Activated CD4-positive, alpha-beta T cell treated with anti-CD3 and anti-CD28 coated beads, Interleukin-2, amount 10 ng/mL, durations not matched to agents 24 days and 14 days (primary cell): ENCODE measurements around the gene EXOC4. TPM values are rescaled to one million over a fixed set of nuclear protein-coding genes. Genes with fewer than 3 reads are reported as not detected.

ENCODE experiments used
- DNase-seq: peaks from one replicate; pipeline ENCODE4 v3.0.0; 2022
- H3K27ac Mint-ChIP-seq: one replicate; pipeline ENCODE4 v1.8.0; 2022; ENCODE audit warnings: mild to moderate bottlenecking, mixed read lengths
- H3K27me3 Mint-ChIP-seq: one replicate; pipeline ENCODE4 v1.8.0; 2022; ENCODE audit warnings: mixed read lengths
- H3K36me3 Mint-ChIP-seq: one replicate; pipeline ENCODE4 v1.8.0; 2022; ENCODE audit warnings: low read depth, mild to moderate bottlenecking, mixed read lengths
- H3K4me1 Mint-ChIP-seq: one replicate; pipeline ENCODE4 v1.8.0; 2021; ENCODE audit warnings: mixed read lengths
- H3K4me3 Mint-ChIP-seq: one replicate; pipeline ENCODE4 v1.8.0; 2022; ENCODE audit warnings: mild to moderate bottlenecking, moderate library complexity, mixed read lengths
- H3K9me3 Mint-ChIP-seq: one replicate; pipeline ENCODE4 v1.8.0; 2021; ENCODE audit warnings: mixed read lengths
- intact Hi-C: fragments of 100-400 bp; cut with micrococcal nuclease; formaldehyde crosslinking; loops from one replicate; pipeline ENCODE4 v1.15.1; 2023
- total RNA-seq: library from RNA; stranded (reverse); gene quantifications from 2 replicates; pipeline ENCODE4 v1.2.3, GENCODE V29; 2022

Gene EXOC4
- total RNA-seq, 1 donor from 2014 or later: 53.0 TPM

DNA sequence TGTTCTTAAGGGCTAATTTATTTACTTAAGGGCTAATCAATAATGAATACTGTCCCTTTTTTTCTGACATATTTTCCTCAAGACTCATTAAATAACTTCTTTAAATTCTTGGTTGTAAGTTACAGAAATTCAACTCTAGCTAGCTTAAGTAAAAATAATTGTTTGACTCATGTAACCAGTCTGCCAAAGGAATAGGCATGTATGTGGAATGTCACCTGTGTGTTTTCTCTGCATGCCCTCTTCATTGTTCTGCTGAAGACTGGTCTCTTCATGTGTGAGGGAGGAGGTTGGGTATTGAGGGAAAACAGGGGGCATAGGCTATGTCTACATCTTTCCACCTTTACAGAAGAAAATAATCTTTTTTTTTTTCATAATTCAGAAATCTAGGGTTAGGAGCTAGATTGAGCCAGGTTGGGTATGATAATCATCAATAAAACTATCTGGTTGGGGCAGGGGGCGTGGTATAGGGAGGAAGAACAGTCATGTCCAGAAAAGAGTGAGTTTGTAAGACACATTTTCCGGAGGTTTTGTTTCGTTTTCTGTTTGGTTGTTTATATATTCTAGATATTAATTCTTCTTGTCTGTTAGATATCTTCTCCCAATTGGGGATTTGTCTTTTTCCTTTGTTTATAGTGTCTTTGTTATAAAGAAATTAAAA, 37.9 kb downstream of the EXOC4 start:
- no peaks in the 10 kb centered on the region for H3K9me3 Mint-ChIP-seq
- no peak overlapping the region for H3K4me3 Mint-ChIP-seq
- intact Hi-C loops: no loop called here
- no peaks in the 10 kb centered on the region for H3K27me3 Mint-ChIP-seq
- no peak overlapping the region for H3K27ac Mint-ChIP-seq
- DNase-seq: no peak
- no peaks in the 10 kb centered on the region for H3K4me1 Mint-ChIP-seq
- H3K36me3 Mint-ChIP-seq: peaks cover 21% of the 10 kb centered on the region

DNA sequence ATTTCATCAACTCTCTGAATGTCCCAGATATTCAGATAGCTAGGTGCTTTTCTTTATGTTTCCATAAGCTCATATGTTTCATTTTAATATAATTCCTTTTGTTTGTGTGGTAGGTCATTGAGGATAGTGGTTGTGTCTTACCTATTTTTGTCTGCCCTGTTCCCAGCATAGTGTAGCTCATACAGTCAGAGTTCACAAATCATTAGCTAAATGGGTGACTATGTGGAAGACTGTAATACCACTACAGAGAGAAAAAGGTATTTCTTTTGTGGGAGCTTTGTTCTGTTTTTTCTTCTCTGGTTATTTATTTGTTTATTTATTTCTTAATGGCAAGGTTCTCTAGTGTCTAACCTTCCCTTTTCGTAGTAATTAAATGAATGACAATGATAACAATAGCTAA, 39.8 kb downstream of the EXOC4 start:
- peaks cover 19% of the 10 kb centered on the region for H3K36me3 Mint-ChIP-seq
- DNase-seq: no peak

DNA sequence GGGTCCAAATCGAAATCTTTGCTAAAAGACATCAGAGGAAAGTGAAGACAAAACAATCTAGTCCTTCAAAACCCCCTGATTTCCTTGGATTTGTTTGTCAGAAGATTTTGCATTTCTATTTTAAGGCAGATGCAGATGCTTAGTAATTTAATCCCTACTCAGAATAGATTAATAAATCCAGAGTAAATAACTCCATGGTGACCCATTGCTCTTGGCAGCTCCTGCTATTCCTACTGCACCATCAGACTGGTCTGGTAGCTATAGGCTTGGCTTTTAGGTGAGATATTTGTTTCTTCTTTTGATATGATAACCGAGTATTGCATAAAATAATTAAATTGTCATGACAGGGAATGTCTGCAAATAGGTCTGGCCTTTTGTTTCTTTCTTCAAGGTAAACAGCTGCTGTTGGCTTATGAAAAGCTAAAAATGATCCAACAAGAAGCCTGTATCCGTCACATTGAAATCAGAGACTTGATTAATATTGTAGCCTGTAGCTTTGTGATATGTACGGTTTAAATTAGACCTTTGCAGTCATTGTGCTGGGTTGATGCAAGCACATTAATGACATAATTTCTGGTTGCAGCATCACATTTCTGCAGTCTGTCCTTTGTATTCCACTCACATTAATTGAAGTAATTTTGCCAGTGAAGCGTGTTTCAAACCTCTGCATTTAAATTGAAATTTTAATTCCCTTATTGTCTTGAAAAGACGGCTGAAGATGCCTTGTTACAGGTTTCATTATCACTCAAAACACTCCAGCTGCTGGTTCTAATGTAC, 40.7 kb downstream of the EXOC4 start:
- Mint-ChIP-seq H3K27me3 (no peaks in the 10 kb centered on the region), H3K36me3 (peaks cover 15% of the 10 kb centered on the region)
- intact Hi-C loops: no loop called here

More for the DNA sequence above, 39.8 kb downstream of the EXOC4 start:
- Mint-ChIP-seq H3K27ac (no peak overlapping the region), H3K9me3 (no peaks in the 10 kb centered on the region), H3K27me3 (no peaks in the 10 kb centered on the region), H3K4me1 (no peaks in the 10 kb centered on the region), H3K4me3 (no peak overlapping the region)
- intact Hi-C loops: no loop called here

DNA sequence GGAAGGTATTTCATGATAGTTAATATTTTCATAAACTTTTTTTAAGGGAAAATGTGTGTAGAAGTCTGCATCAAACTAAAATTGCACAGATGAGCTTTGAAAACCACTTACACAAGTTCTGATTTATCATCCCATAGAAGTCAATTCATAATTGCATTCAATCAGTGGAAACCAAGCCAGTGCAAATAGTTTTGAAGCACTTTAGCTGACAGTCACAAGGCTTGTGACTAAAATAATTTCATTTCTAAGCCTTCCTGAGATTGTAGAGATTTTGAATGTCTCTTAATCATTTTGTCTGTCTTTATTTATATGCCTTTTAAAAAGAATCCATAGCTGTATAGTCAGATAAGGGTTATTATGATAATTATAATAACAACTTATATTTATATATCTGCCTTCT, 41.4 kb downstream of the EXOC4 start:
- H3K36me3 Mint-ChIP-seq: peaks cover 12% of the 10 kb centered on the region
- H3K27ac Mint-ChIP-seq: no peak overlapping the region
- H3K4me3 Mint-ChIP-seq: no peak overlapping the region
- H3K9me3 Mint-ChIP-seq: no peaks in the 10 kb centered on the region
- H3K4me1 Mint-ChIP-seq: no peaks in the 10 kb centered on the region
- intact Hi-C loops: no loop called here
- H3K27me3 Mint-ChIP-seq: no peaks in the 10 kb centered on the region
- no peak for DNase-seq

More for the DNA sequence above, 40.7 kb downstream of the EXOC4 start:
- Mint-ChIP-seq H3K4me3 (no peak overlapping the region), H3K9me3 (no peaks in the 10 kb centered on the region), H3K27ac (no peak overlapping the region), H3K4me1 (no peaks in the 10 kb centered on the region)
- DNase-seq: no peak

DNA sequence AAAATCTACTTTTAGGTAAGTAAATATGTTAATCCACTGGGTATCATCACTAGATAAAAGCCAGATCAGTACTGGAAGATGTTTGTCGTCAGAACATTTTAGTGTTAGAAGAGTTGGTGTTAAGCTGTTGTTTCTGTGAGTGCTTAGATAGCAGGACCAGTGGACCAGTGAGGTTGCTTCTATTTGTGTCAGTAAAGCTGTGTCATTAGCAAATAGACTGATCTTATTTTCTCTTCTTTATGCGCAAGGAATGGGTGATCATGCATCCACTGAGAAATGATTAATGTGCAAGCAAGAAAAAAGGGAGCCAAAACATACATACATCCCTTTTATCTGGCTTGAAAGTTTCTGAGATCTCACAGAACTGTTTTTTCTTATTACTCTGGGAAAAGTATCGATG, 42.6 kb downstream of the EXOC4 start:
- H3K9me3 Mint-ChIP-seq: no peaks in the 10 kb centered on the region
- intact Hi-C loops: no loop called here
- no peak overlapping the region for H3K27ac Mint-ChIP-seq
- H3K4me1 Mint-ChIP-seq: no peaks in the 10 kb centered on the region
- no peak for DNase-seq
- H3K4me3 Mint-ChIP-seq: no peak overlapping the region
- peaks cover 4% of the 10 kb centered on the region for H3K36me3 Mint-ChIP-seq
- H3K27me3 Mint-ChIP-seq: no peaks in the 10 kb centered on the region

DNA sequence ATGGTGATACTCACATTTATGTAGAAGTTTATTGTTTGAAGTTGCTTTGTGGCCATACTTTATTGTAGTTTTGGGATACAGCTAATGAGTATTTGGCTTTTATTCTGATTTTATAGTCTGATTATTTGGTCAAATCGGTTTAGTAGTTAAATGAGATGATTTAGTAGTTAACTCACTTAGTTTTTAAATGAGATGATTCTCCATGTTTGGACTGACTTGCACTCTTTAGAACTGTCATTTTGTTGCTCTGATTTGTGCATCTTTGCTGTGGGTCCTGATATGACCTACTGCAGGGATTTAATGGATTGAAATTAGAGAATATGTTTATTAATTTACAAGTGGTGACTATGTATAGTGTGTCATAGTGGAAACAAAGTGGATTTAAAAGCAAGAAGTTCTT, 44.2 kb downstream of the EXOC4 start:
- H3K27ac Mint-ChIP-seq: no peak overlapping the region
- H3K36me3 Mint-ChIP-seq: peaks cover 2% of the 10 kb centered on the region
- intact Hi-C loops: no loop called here
- H3K27me3 Mint-ChIP-seq: no peaks in the 10 kb centered on the region
- no peak overlapping the region for H3K4me3 Mint-ChIP-seq
- no peak for DNase-seq
- no peaks in the 10 kb centered on the region for H3K4me1 Mint-ChIP-seq
- no peaks in the 10 kb centered on the region for H3K9me3 Mint-ChIP-seq

DNA sequence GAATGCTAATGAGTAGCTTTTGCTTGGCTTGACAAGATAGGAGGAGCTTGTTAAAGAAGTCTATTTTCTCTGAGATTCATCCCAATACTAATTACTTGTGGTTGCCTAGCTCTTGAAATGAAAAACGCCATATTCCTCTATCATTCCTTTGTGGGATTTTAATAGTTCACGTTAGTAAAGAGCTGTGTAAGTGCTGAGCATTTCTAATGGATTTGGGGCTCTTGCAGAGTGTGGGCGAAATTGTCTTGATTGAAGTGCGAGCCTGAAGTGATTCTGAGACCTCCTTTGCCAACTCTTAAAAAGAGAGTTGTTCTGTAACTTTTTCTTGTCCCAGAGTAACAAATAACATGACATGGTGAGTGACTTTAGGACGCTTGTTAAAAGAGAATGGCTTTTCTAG, 45.2 kb downstream of the EXOC4 start:
- intact Hi-C loops: no loop called here
- DNase-seq: no peak
- no peak overlapping the region for H3K4me3 Mint-ChIP-seq
- H3K27ac Mint-ChIP-seq: no peak overlapping the region
- no peaks in the 10 kb centered on the region for H3K4me1 Mint-ChIP-seq
- no peaks in the 10 kb centered on the region for H3K27me3 Mint-ChIP-seq
- H3K9me3 Mint-ChIP-seq: no peaks in the 10 kb centered on the region
- H3K36me3 Mint-ChIP-seq: peaks cover 2% of the 10 kb centered on the region

DNA sequence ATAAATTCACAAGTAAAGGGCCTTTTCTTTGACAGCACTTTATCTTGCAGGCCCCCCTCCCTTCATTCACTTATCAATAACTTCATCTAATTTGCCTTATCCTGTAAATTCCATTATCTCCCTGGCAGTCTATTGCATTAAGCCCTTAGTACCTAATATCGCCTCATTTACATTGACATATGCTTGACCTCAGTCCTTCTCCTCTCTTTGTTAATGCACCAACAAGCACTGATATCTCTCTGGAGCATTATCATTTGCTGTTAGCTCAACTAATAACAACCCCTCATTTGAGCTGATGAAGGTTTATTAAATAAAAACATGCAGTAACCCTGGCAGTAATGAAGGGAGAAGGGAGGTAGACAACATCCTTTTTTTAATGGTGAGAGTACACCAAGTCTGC, 46.8 kb downstream of the EXOC4 start:
- H3K4me1 Mint-ChIP-seq: no peaks in the 10 kb centered on the region
- H3K4me3 Mint-ChIP-seq: no peak overlapping the region
- no peaks in the 10 kb centered on the region for H3K27me3 Mint-ChIP-seq
- H3K27ac Mint-ChIP-seq: no peak overlapping the region
- H3K9me3 Mint-ChIP-seq: no peaks in the 10 kb centered on the region
- intact Hi-C loops: no loop called here
- H3K36me3 Mint-ChIP-seq: peaks cover 2% of the 10 kb centered on the region
- DNase-seq: no peak

DNA sequence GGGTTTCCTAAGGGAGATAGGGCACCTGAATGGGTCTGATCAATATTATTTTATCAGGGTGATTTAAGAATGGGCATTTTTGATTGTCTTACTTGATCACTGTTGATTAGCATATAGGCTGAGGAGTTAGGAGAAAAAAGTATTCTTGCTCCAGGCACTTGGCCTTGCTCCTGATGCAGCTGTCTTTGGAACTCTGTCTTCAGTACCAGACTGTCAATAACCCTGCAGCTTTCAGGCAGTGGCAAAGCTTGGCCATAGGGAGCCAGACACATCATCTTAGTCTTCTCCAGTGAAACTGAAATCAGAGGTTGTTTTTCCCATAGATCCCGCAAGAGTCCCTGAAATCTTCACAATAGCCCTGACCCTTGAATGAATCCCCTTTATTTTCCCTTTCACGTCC, 47.2 kb downstream of the EXOC4 start:
- Mint-ChIP-seq H3K27me3 (no peaks in the 10 kb centered on the region), H3K36me3 (peaks cover 2% of the 10 kb centered on the region), H3K4me3 (no peak overlapping the region), H3K27ac (no peak overlapping the region), H3K9me3 (no peaks in the 10 kb centered on the region), H3K4me1 (no peaks in the 10 kb centered on the region)
- intact Hi-C loops: no loop called here
- DNase-seq: no peak

DNA sequence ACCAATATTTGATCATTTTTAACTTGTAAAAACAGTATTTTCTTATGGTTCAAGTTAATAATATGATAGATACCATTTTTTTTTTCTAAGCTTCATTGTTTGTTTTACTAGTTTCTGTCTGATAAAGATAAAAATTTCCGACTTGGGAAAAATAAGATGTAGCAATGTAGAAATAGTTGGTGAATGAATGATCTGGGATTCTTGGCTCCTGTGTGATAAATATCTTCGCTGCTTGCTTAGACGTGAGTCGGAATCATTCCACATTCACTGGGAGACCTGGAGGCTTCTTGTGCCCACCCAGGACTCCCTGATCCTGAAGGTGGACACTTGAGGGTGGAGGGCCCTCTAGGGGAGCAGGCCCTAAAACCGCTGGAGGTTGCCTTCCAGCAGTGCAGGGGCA, 47.9 kb downstream of the EXOC4 start:
- Mint-ChIP-seq H3K27me3 (no peaks in the 10 kb centered on the region), H3K4me3 (no peak overlapping the region), H3K9me3 (no peaks in the 10 kb centered on the region), H3K36me3 (peaks cover 2% of the 10 kb centered on the region), H3K4me1 (no peaks in the 10 kb centered on the region), H3K27ac (no peak overlapping the region)
- DNase-seq: no peak
- intact Hi-C loops: no loop called here

DNA sequence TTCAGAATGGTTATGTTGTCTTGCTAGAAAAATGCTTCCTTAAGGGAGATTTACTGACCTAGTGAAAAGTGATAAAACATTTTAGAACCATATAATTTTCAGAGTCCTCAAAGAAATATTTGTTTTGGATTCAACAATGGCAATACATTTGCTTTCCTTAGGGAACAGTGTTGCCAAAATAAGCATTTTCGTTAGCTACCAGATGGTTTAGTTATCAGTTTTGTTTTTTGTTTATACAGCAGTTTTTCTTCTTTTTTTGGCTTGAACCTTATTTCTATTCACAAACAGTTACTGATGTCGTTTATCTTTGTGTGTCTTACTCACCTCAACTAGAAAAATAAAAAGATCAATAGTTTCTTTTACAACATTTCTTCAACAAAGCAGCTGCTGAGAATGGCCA, 48.6 kb downstream of the EXOC4 start:
- H3K27ac Mint-ChIP-seq: no peak overlapping the region
- intact Hi-C loops: no loop called here
- H3K9me3 Mint-ChIP-seq: no peaks in the 10 kb centered on the region
- no peaks in the 10 kb centered on the region for H3K27me3 Mint-ChIP-seq
- no peak overlapping the region for H3K4me3 Mint-ChIP-seq
- H3K36me3 Mint-ChIP-seq: peaks cover 8% of the 10 kb centered on the region
- DNase-seq: no peak
- no peaks in the 10 kb centered on the region for H3K4me1 Mint-ChIP-seq

DNA sequence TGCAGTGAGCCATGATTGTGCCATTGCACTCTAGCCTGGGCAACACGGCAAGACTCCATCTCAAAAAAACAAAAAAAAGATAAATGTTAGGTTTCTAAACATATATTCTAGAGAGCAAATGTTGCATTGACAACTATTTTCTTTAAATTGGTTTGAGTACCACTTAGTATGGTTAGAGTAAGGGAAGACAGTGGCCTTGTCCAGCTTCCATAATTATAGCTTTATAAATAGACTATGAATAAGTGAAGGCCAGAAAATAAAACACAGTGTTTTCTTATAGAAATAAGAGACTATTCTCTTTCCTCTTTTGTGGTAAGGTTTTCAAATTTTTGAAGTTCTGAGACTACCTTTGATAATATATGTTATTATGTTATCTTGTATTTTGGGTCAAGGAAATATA, 50.5 kb downstream of the EXOC4 start:
- H3K9me3 Mint-ChIP-seq: no peaks in the 10 kb centered on the region

DNA sequence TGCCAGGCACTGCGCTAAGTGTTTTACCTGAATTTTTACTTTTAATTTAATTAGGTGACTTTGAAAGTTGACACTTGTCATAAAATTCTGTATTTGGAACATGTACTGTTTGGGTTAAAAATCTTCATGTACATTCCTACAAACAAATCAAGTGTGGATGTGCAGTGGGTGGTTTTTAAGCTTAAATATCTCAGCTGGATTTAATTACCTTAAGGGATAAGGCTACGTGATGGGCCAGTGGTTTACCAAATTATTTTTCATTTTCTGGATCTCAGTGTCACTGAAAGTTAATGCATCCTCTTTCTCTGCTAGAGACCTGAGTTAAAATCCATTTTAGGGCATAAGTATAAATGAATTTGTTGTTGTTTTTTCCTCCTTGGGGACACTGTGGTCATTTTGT, 51.1 kb downstream of the EXOC4 start:
- DNase-seq: no peak
- H3K9me3 Mint-ChIP-seq: no peaks in the 10 kb centered on the region
- H3K27ac Mint-ChIP-seq: no peak overlapping the region
- intact Hi-C loops: no loop called here
- H3K4me1 Mint-ChIP-seq: no peaks in the 10 kb centered on the region
- H3K4me3 Mint-ChIP-seq: no peak overlapping the region
- H3K27me3 Mint-ChIP-seq: no peaks in the 10 kb centered on the region
- H3K36me3 Mint-ChIP-seq: peaks cover 28% of the 10 kb centered on the region

More for the DNA sequence above, 50.5 kb downstream of the EXOC4 start:
- Mint-ChIP-seq H3K27ac (no peak overlapping the region), H3K4me1 (no peaks in the 10 kb centered on the region), H3K4me3 (no peak overlapping the region), H3K36me3 (peaks cover 25% of the 10 kb centered on the region), H3K27me3 (no peaks in the 10 kb centered on the region)
- no peak for DNase-seq
- intact Hi-C loops: no loop called here

DNA sequence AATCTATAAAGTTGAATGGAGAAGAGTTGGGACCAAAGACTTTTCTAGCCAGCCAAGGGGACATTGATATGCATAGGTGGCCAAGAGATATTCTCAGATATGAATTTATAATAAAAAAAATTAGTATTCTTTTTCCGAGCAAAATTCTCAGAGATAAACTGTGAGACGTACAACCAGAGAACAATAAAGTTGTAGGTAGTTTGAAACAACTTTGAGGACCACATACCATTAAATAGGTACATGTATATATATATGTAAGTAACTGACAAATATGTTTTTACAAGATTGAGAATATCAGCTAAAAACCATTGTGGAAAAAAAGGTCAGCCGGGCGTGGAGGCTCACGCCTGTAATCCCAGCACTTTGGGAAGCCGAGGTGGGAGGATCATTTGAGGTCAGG, 56.5 kb downstream of the EXOC4 start:
- no peak overlapping the region for H3K4me3 Mint-ChIP-seq
- H3K4me1 Mint-ChIP-seq: peaks cover 7% of the 10 kb centered on the region
- peaks cover 37% of the 10 kb centered on the region for H3K36me3 Mint-ChIP-seq
- intact Hi-C loops: no loop called here
- no peaks in the 10 kb centered on the region for H3K9me3 Mint-ChIP-seq
- DNase-seq: no peak
- H3K27me3 Mint-ChIP-seq: no peaks in the 10 kb centered on the region
- H3K27ac Mint-ChIP-seq: no peak overlapping the region
